Liver (tissue), 9 donors: ENCODE results near the gene PPARD. TPM values are rescaled to one million over a fixed set of nuclear protein-coding genes. Genes with fewer than 3 reads are reported as not detected.

Experiments used
- DNase-seq: peaks from one replicate; pipeline ENCODE4 v3.0.0-alpha.2; 2017; ENCODE audit warnings: low spot score
- H3K27ac ChIP-seq, 2 donors: one replicate each; pipeline ENCODE4 v1.7.0; 2013; ENCODE audit warnings: inconsistent platforms in 2 of 2, low read length in 2 of 2, control low read depth in 1 of 2, low read depth in 1 of 2, mild to moderate bottlenecking in 1 of 2
- H3K27me3 ChIP-seq, 4 donors: one replicate each; pipeline versions ENCODE4 v1.6.1 to v1.7.0; 2013; ENCODE audit warnings: low read length in 3 of 4, inconsistent platforms in 1 of 4, mild to moderate bottlenecking in 1 of 4, moderate library complexity in 1 of 4; ENCODE audit not compliant: control insufficient read depth in 4 of 4, insufficient read depth in 4 of 4
- H3K36me3 ChIP-seq, 4 donors: one replicate each; pipeline versions ENCODE4 v1.6.1 to v1.7.0; 2013; ENCODE audit warnings: low read length in 3 of 4, mild to moderate bottlenecking in 3 of 4, low read depth in 1 of 4, moderate library complexity in 1 of 4; ENCODE audit not compliant: control insufficient read depth in 4 of 4, insufficient read depth in 3 of 4
- H3K4me1 ChIP-seq, 4 donors: one replicate each; pipeline versions ENCODE4 v1.6.1 to v1.7.0; 2013; ENCODE audit warnings: low read length in 3 of 4, mild to moderate bottlenecking in 3 of 4, moderate library complexity in 1 of 4; ENCODE audit not compliant: control insufficient read depth in 4 of 4, insufficient read depth in 4 of 4
- H3K4me3 ChIP-seq, 3 donors: one replicate each; pipeline versions ENCODE4 v1.6.1 to v1.7.0; 2013; ENCODE audit warnings: low read length in 3 of 3, control low read depth in 1 of 3, low read depth in 1 of 3, mild to moderate bottlenecking in 1 of 3
- H3K9ac ChIP-seq, 2 donors: one replicate each; pipeline ENCODE4 v1.7.0; 2013; ENCODE audit warnings: low read length in 2 of 2, mild to moderate bottlenecking in 2 of 2, moderate library complexity in 2 of 2, control low read depth in 1 of 2, low read depth in 1 of 2
- H3K9me3 ChIP-seq, 4 donors: one replicate each; pipeline versions ENCODE4 v1.6.1 to v1.7.0; 2013; ENCODE audit warnings: low read length in 3 of 4; ENCODE audit not compliant: control insufficient read depth in 4 of 4
- EGR1 ChIP-seq, 2 donors: IDR thresholded peaks; 2 replicates each; pipeline ENCODE4 v1.6.1; 2016 to 2018; ENCODE audit warnings: antibody characterized with exemption in 2 of 2, low read depth in 2 of 2
- FOXA2 ChIP-seq: IDR thresholded peaks from 2 replicates; pipeline ENCODE4 v1.6.1; 2016; ENCODE audit warnings: antibody characterized with exemption
- HNF4A ChIP-seq, 2 donors: conservative IDR thresholded peaks; 2 replicates each; pipeline ENCODE4 v1.6.1; 2016; ENCODE audit warnings: antibody characterized with exemption in 2 of 2, mild to moderate bottlenecking in 2 of 2
- JUND ChIP-seq, 2 donors: IDR thresholded peaks; 2 replicates each; pipeline ENCODE4 v1.6.1; 2016; ENCODE audit warnings: antibody characterized with exemption in 2 of 2
- NR2F2 ChIP-seq: IDR thresholded peaks from 2 replicates; pipeline ENCODE4 v1.6.1; 2016; ENCODE audit warnings: antibody characterized with exemption
- RAD21 ChIP-seq, 2 donors: IDR thresholded peaks; 2 replicates each; pipeline ENCODE4 v1.6.1; 2016; ENCODE audit warnings: antibody characterized with exemption in 2 of 2, mild to moderate bottlenecking in 2 of 2
- RXRA ChIP-seq, 2 donors: IDR thresholded peaks; 2 replicates each; pipeline ENCODE4 v1.6.1; 2017 to 2018; ENCODE audit warnings: antibody characterized with exemption in 2 of 2, mild to moderate bottlenecking in 1 of 2
- SP1 ChIP-seq: IDR thresholded peaks from 2 replicates; pipeline ENCODE4 v1.6.1; 2018; ENCODE audit warnings: antibody characterized with exemption, mild to moderate bottlenecking
- TAF1 ChIP-seq: conservative IDR thresholded peaks from 2 replicates; pipeline ENCODE4 v1.6.1; 2016; ENCODE audit warnings: antibody characterized with exemption, mild to moderate bottlenecking
- YY1 ChIP-seq: IDR thresholded peaks from 2 replicates; pipeline ENCODE4 v1.6.1; 2016; ENCODE audit warnings: antibody characterized with exemption, mild to moderate bottlenecking
- WGBS: extraction: QIAGEN DNeasy Blood & Tissue Kit; methylation state at CpG from one replicate; pipeline ENCODE4 v1.1.7; 2013; 5-methylcytosine and 5-hydroxymethylcytosine counted together
- polyA plus RNA-seq, 2 donors: library from polyadenylated mRNA; stranded (reverse) in 1 of 2; unstranded in 1 of 2; fragments of 200-250 nt in 1 of 2; fragments of >200 nt in 1 of 2; fragmentation: Nextera tagmentation in 1 of 2; extraction: Ambion mirVana in 1 of 2; gene quantifications; one replicate each; pipeline versions ENCODE4 v1.2.1 to v1.2.3, GENCODE V29; 2013 to 2015
- total RNA-seq, 2 donors: library from RNA; depleted of rRNA; stranded (reverse); fragments of >200 nt; gene quantifications; one replicate each; pipeline ENCODE4 v1.2.3, GENCODE V29; 2014
- TF ChIP-seq, protein P1 (sequence below): IDR thresholded peaks from 2 replicates; pipeline ENCODE4 v1.6.1; 2016; ENCODE audit warnings: antibody characterized with exemption
- TF ChIP-seq, protein P2 (sequence below): fragments of 150-350 bp; IDR thresholded peaks from 2 replicates; pipeline ENCODE4 v1.5.1; 2017; ENCODE audit warnings: improper control_type of control experiment, low read depth, low read length; ENCODE audit not compliant: missing input control
- TF ChIP-seq, protein P3 (sequence below): IDR thresholded peaks from 2 replicates; pipeline ENCODE4 v1.6.1; 2016; ENCODE audit warnings: antibody characterized with exemption
- donor health status: healthy.
- donor health status: healthy.
- donor health status: healthy.
- donor health status: healthy.
- donor health status: healthy.

The PPARD gene
- total and polyA plus RNA-seq, 4 donors = 2.1 to 7.8 (median 5.1) TPM

DNA sequence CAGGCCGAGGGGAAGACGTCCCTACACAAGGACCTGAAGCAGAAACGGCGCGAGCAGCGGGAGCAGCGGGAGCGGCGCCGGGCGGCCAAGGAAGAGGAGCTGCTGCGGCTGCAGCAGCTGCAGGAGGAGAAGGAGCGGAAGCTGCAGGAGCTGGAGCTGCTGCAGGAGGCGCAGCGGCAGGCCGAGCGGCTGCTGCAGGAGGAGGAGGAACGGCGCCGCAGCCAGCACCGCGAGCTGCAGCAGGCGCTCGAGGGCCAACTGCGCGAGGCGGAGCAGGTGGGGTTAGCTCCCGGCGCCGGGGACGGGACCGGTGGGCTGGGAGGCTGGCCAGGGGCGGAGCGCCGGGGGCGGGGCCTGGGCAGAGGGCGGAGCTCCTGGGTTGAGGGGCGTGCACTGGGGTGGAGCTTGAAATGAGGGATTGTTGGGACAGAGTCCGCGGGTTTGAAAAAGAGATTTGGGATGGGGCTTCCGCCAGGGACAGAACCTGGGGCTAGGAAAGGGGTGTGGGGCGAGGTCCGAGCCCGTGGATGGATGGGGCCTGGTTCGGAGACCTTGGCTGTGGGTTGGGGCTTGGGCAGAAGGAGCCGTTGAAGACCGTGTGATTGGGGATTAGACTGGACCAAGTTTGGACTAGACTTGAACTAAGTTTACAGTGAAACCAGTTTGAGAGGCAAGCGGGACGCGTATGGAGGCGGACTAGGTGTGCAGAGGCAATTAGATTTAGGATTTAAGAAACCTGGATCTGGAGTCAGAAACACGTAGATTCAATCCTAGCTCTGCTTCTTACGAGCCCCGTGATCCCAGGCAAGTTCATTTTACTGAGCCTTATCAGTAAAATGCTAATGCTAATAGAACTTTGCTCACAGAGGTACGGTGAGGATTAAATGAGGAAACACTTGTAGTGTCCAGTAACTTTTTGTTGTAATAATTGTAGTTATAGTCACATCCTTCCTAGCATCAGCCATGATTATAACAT is 23.9 kb upstream of the PPARD start:
- Histone ChIP-seq H3K9me3 (no peaks in the 10 kb centered on the region), H3K4me1 (peaks cover 3 to 18% (median 9%) of the 10 kb centered on the region in 4 donors), H3K36me3 (no peaks in the 10 kb centered on the region), H3K4me3 (peak overlapping the region; percentile 45 to 76 (median 60)), H3K27me3 (no peaks in the 10 kb centered on the region), H3K27ac (peak overlapping the region; percentile 26 to 53), H3K9ac (peak overlapping the region in 1 of 2 donors; percentile 6)
- WGBS = 20% methylated on average over 55 of the region's 55 CpGs
- peak; percentile 82 for DNase-seq
- TF ChIP-seq FOXA2 (no peak), SP1 (peak; percentile 59), HNF4A (conservative IDR thresholded peaks at IDR 0.05) (peak; percentile 54 to 59), RXRA (IDR thresholded peaks at IDR 0.05) (peak in 1 of 2 donors; percentile 25)

DNA sequence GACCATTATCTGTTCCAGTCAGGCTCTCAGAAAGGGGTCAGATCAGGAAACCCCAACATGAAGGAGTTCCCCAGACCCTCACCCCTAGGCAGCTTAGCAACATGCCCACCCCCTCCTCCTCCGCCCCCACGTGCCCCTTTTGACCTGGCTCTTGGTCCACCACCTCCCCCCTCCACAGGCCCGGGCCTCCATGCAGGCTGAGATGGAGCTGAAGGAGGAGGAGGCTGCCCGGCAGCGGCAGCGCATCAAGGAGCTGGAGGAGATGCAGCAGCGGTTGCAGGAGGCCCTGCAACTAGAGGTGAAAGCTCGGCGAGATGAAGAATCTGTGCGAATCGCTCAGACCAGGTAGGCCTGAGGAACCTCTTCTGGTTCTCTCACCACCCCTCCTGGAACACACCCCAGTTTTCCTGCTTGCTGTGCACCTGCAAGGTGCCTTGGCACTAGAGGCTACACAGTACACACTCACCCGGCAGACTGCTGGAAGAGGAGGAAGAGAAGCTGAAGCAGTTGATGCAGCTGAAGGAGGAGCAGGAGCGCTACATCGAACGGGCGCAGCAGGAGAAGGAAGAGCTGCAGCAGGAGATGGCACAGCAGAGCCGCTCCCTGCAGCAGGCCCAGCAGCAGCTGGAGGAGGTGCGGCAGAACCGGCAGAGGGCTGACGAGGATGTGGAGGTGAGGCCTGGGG is 22.9 kb upstream of the PPARD start:
- no peaks in the 10 kb centered on the region for H3K9me3 ChIP-seq
- DNase-seq = no peak
- H3K36me3 ChIP-seq = no peaks in the 10 kb centered on the region
- H3K27ac ChIP-seq = no peak overlapping the region
- no peak overlapping the region for H3K4me3 ChIP-seq
- no peaks in the 10 kb centered on the region for H3K27me3 ChIP-seq
- TF ChIP-seq NR2F2 = no peak
- no peak for TF ChIP-seq JUND (IDR thresholded peaks at IDR 0.05)
- TF ChIP-seq FOXA2 = no peak
- TF ChIP-seq YY1 = no peak
- TF ChIP-seq EGR1 (IDR thresholded peaks at IDR 0.05; ENCODE audit: low read depth in 2 of 2) = no peak
- WGBS = 90% methylated on average over 20 of the region's 20 CpGs
- H3K9ac ChIP-seq = no peak overlapping the region
- H3K4me1 ChIP-seq = peaks cover 3 to 18% (median 9%) of the 10 kb centered on the region in 4 donors

DNA sequence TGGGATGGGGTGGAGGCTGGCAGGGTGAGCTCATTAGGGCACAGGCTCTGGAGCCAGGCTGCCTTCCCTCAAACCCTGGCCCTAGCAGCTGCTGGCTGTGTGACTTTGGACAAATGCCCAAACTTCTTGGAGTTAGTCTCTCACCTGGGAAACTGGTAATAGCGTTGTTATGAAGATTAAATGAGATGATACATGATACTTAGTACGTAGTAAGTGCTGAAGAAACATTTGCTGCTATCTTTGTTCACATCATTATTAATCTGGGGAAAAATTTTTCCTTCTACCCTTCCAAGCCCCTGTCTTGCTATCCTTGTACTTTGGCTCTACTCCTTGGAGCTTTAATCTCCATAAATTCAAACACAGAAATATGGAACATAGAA is 22.3 kb upstream of the PPARD start:
- Histone ChIP-seq H3K36me3 (no peaks in the 10 kb centered on the region), H3K9ac (no peak overlapping the region), H3K4me1 (peaks cover 3 to 18% (median 9%) of the 10 kb centered on the region in 4 donors), H3K4me3 (no peak overlapping the region), H3K9me3 (no peaks in the 10 kb centered on the region), H3K27ac (no peak overlapping the region), H3K27me3 (no peaks in the 10 kb centered on the region)
- WGBS = 97% methylated on average over 2 of the region's 2 CpGs
- no peak for DNase-seq
- TF ChIP-seq RXRA (IDR thresholded peaks at IDR 0.05) (no peak), SP1 (no peak), RAD21 (IDR thresholded peaks at IDR 0.05) (no peak), YY1 (no peak), EGR1 (IDR thresholded peaks at IDR 0.05; ENCODE audit: low read depth in 2 of 2) (no peak)

DNA sequence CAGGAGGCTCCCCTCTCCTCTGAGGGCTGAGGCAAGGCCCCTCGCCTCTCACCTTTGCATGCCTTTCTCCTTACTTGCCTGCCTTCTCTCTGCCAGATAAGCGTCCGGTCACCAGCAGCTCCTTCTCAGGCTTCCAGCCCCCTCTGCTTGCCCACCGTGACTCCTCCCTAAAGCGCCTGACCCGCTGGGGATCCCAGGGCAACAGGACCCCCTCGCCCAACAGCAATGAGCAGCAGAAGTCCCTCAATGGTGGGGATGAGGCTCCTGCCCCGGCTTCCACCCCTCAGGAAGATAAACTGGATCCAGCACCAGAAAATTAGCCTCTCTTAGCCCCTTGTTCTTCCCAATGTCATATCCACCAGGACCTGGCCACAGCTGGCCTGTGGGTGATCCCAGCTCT is 21.3 kb upstream of the PPARD start:
- WGBS = 96% methylated on average over 8 of the region's 8 CpGs
- H3K9me3 ChIP-seq = no peaks in the 10 kb centered on the region
- peaks cover 3 to 18% (median 9%) of the 10 kb centered on the region in 4 donors for H3K4me1 ChIP-seq
- no peaks in the 10 kb centered on the region for H3K36me3 ChIP-seq
- H3K4me3 ChIP-seq = no peak overlapping the region
- no peak overlapping the region for H3K27ac ChIP-seq
- no peak overlapping the region for H3K9ac ChIP-seq
- no peaks in the 10 kb centered on the region for H3K27me3 ChIP-seq
- DNase-seq = no peak
- TF ChIP-seq EGR1 (IDR thresholded peaks at IDR 0.05; ENCODE audit: low read depth in 2 of 2) (no peak), TAF1 (no peak), YY1 (no peak), NR2F2 (no peak), JUND (IDR thresholded peaks at IDR 0.05) (no peak), FOXA2 (no peak), RXRA (IDR thresholded peaks at IDR 0.05) (no peak), SP1 (no peak), RAD21 (IDR thresholded peaks at IDR 0.05) (no peak)
- TF ChIP-seq, protein P1, sequence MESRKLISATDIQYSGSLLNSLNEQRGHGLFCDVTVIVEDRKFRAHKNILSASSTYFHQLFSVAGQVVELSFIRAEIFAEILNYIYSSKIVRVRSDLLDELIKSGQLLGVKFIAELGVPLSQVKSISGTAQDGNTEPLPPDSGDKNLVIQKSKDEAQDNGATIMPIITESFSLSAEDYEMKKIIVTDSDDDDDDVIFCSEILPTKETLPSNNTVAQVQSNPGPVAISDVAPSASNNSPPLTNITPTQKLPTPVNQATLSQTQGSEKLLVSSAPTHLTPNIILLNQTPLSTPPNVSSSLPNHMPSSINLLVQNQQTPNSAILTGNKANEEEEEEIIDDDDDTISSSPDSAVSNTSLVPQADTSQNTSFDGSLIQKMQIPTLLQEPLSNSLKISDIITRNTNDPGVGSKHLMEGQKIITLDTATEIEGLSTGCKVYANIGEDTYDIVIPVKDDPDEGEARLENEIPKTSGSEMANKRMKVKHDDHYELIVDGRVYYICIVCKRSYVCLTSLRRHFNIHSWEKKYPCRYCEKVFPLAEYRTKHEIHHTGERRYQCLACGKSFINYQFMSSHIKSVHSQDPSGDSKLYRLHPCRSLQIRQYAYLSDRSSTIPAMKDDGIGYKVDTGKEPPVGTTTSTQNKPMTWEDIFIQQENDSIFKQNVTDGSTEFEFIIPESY = no peak
- TF ChIP-seq, protein P2, sequence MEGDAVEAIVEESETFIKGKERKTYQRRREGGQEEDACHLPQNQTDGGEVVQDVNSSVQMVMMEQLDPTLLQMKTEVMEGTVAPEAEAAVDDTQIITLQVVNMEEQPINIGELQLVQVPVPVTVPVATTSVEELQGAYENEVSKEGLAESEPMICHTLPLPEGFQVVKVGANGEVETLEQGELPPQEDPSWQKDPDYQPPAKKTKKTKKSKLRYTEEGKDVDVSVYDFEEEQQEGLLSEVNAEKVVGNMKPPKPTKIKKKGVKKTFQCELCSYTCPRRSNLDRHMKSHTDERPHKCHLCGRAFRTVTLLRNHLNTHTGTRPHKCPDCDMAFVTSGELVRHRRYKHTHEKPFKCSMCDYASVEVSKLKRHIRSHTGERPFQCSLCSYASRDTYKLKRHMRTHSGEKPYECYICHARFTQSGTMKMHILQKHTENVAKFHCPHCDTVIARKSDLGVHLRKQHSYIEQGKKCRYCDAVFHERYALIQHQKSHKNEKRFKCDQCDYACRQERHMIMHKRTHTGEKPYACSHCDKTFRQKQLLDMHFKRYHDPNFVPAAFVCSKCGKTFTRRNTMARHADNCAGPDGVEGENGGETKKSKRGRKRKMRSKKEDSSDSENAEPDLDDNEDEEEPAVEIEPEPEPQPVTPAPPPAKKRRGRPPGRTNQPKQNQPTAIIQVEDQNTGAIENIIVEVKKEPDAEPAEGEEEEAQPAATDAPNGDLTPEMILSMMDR = no peak
- TF ChIP-seq, protein P3, sequence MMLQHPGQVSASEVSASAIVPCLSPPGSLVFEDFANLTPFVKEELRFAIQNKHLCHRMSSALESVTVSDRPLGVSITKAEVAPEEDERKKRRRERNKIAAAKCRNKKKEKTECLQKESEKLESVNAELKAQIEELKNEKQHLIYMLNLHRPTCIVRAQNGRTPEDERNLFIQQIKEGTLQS = no peak
